Fibroblast of lung (primary cell): ENCODE results near the gene ADAM10.

Experiments used
- EZH2 ChIP-seq: IDR thresholded peaks from 2 replicates; pipeline ENCODE4 v1.5.1; 2012; ENCODE audit warnings: low read length, control low read depth, mild to moderate bottlenecking; ENCODE audit errors: missing control alignments
- TF ChIP-seq, protein P1 (sequence below), 2 donors: IDR thresholded peaks in 1 of 2; conservative IDR thresholded peaks in 1 of 2; 1 replicate in 1 of 2; 2 replicates in 1 of 2; pipeline ENCODE4 v1.5.1; 2011 to 2012; ENCODE audit warnings: low read length in 2 of 2, control low read depth in 1 of 2, inconsistent platforms in 1 of 2, low read depth in 1 of 2, mild to moderate bottlenecking in 1 of 2

DNA sequence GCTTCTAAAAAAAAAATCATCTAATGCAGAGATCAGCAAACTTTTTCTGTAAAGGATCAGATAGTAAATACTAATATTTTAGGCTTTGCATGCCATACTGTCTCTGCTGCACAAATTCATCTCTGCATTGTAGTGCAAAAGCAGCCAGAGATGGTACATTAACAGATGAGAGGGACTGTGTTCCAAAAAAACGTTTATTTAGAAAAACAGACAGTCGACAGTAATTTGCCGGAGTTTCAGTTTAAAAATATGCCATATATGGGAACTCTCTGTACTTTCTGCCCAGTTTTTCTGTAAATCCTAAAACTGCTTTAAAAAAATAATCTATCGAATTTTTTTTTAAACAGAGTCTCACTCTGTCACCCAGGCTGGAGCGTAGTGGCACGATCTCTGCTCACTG lies 35.8 kb upstream of the ADAM10 start:
- TF ChIP-seq, protein P1, sequence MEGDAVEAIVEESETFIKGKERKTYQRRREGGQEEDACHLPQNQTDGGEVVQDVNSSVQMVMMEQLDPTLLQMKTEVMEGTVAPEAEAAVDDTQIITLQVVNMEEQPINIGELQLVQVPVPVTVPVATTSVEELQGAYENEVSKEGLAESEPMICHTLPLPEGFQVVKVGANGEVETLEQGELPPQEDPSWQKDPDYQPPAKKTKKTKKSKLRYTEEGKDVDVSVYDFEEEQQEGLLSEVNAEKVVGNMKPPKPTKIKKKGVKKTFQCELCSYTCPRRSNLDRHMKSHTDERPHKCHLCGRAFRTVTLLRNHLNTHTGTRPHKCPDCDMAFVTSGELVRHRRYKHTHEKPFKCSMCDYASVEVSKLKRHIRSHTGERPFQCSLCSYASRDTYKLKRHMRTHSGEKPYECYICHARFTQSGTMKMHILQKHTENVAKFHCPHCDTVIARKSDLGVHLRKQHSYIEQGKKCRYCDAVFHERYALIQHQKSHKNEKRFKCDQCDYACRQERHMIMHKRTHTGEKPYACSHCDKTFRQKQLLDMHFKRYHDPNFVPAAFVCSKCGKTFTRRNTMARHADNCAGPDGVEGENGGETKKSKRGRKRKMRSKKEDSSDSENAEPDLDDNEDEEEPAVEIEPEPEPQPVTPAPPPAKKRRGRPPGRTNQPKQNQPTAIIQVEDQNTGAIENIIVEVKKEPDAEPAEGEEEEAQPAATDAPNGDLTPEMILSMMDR (conservative IDR thresholded peaks at IDR 0.05 in 1 of 2, IDR thresholded peaks at IDR 0.05 in 1 of 2; ENCODE audit: low read depth in 1 of 2, low read length in 2 of 2), result no peak
- no peak for TF ChIP-seq EZH2
